ENCODE measurements around the gene VPS52.

DNA sequence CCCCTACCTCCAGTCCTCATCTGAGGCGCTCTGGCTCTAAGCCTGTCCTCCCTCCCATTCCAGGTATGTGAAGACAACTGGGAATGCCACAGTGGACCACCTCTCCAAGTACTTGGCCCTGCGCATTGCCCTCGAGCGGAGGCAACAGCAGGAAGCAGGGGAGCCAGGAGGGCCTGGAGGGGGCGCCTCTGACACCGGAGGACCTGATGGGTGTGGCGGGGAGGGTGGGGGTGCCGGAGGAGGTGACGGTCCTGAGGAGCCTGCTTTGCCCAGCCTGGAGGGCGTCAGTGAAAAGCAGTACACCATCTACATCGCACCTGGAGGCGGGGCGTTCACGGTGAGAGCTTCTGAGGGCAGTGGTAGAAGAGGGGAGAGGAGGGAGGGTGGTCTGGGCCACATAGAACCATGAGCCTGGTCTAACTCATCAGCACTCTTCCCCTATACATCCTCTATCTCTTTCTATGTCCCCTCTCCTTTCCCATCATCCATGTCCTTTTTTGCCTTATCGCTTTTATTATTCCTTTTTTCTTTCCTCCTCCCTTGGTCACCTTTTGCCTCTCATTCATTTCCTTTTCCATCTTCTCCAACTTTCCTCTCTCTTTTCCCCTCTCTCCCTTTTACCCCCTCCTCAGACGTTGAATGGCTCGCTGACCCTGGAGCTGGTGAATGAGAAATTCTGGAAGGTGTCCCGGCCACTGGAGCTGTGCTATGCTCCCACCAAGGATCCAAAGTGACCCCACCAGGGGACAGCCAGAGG, 59.8 kb downstream of the VPS52 start:
- TF ChIP-seq, protein P1, sequence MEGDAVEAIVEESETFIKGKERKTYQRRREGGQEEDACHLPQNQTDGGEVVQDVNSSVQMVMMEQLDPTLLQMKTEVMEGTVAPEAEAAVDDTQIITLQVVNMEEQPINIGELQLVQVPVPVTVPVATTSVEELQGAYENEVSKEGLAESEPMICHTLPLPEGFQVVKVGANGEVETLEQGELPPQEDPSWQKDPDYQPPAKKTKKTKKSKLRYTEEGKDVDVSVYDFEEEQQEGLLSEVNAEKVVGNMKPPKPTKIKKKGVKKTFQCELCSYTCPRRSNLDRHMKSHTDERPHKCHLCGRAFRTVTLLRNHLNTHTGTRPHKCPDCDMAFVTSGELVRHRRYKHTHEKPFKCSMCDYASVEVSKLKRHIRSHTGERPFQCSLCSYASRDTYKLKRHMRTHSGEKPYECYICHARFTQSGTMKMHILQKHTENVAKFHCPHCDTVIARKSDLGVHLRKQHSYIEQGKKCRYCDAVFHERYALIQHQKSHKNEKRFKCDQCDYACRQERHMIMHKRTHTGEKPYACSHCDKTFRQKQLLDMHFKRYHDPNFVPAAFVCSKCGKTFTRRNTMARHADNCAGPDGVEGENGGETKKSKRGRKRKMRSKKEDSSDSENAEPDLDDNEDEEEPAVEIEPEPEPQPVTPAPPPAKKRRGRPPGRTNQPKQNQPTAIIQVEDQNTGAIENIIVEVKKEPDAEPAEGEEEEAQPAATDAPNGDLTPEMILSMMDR (IDR thresholded peaks at IDR 0.05 in 2 of 3, conservative IDR thresholded peaks at IDR 0.05 in 1 of 3; ENCODE audit: borderline replicate concordance in 1 of 3, insufficient read depth in 1 of 3, low read depth in 2 of 3, low read length in 2 of 3) = peak in 2 of 3 experiments; percentile 13 to 23; a peak in 1 of 6 replicates
- TF ChIP-seq POLR2A (IDR thresholded peaks at IDR 0.05; ENCODE audit: borderline replicate concordance, extremely low read depth, insufficient read depth, insufficient read length) = no peak

Data from HCT116 (cell line).